Activated B cell treated with CpG ODN at 0.5 μM for 24 hours (primary cell): ENCODE results near the gene TEAD3. TPM values are rescaled to one million over a fixed set of nuclear protein-coding genes. Genes with fewer than 3 reads are reported as not detected.

Source experiments
- ATAC-seq: fragments of 200-7000 bp; cut with Tn5 transposase; one replicate; pipeline ENCODE4 v1.10.0; 2021; ENCODE audit warnings: low read depth, mild to moderate bottlenecking, moderate library complexity
- CTCF ChIA-PET: fragments of 350-600 bp; sonication (Branson Sonifier 250); formaldehyde crosslinking; loops from one replicate; lab custom pipeline; 2021; ENCODE audit warnings: antibody characterized with exemption; lab: Charles Lee
- POLR2A ChIA-PET: fragments of 350-600 bp; sonication (Branson Sonifier 250); formaldehyde crosslinking; loops from one replicate; lab custom pipeline; 2021; ENCODE audit warnings: antibody characterized with exemption; lab: Charles Lee
- DNase-seq: peaks from one replicate; pipeline ENCODE4 v3.0.0; 2022
- H3K27ac Mint-ChIP-seq: one replicate; pipeline ENCODE4 v1.8.0; 2020; ENCODE audit warnings: mixed read lengths
- H3K27me3 Mint-ChIP-seq: one replicate; pipeline ENCODE4 v1.8.0; 2021; ENCODE audit warnings: mixed read lengths
- H3K36me3 Mint-ChIP-seq: one replicate; pipeline ENCODE4 v1.8.0; 2021; ENCODE audit warnings: low read depth, mixed read lengths
- H3K4me1 Mint-ChIP-seq: one replicate; pipeline ENCODE4 v1.8.0; 2021; ENCODE audit warnings: mixed read lengths
- H3K4me3 Mint-ChIP-seq: one replicate; pipeline ENCODE4 v1.8.0; 2020; ENCODE audit warnings: mild to moderate bottlenecking, mixed read lengths
- H3K9me3 Mint-ChIP-seq: one replicate; pipeline ENCODE4 v1.8.0; 2020; ENCODE audit warnings: mixed read lengths
- intact Hi-C: fragments of 100-400 bp; cut with micrococcal nuclease; formaldehyde crosslinking; loops from one replicate; pipeline ENCODE4 v1.15.1; 2024
- total RNA-seq: library from RNA; stranded (reverse); gene quantifications from 2 replicates; pipeline ENCODE4 v1.2.3, GENCODE V29; 2022
- TF ChIP-seq, protein P1 (sequence below): fragments of 200-600 bp; IDR thresholded peaks from one replicate; pipeline ENCODE4 v1.8.0; 2022; ENCODE audit warnings: antibody characterized with exemption, mild to moderate bottlenecking

Gene TEAD3
- total RNA-seq, 1 donor from 2014 or later = 0.13 TPM

DNA sequence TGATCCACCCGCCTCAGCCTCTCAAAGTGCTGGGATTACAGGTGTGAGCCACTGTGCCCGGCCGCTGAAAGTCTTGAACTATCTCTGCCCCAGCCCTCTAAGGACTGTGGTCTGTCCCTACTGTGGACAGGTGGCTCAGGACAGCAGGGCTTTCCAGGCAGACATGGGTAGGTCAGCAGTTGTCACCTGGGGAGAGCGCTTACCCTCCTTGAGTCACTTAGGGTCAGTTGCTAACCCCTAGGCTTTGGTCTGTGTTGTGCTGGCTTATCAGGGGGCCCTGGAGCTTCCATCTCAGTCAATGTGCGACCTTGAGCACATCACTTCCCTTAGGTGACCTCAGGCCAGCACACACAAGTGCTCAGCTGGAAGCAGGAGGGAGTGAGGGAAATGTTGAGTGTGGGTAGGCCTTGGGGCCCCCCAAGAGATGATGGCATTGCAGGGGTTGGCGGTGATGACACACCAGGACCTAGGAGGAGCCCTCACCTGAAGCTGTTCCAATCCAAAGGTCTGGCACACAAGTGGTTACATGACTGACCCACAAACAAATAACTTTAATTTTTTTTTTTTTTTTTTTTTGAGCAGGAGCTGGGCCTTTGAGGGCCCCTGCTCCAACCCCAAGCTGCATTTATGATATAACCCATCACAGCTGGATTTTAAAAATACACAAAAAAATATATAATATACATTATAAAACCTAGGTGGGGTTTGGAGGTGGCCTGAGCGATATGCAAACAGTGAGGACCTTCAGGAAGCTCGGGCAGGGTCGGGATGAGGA, 23.6 kb downstream of the TEAD3 start:
- ChIA-PET POLR2A (interaction anchor here (0.6 to 3.0 kb wide), 13 partner anchors 8 to 1402 kb away, joined by 3 to 15 read pairs (median 5); partner anchors contain the start of genes FANCE, PPARD and TEAD3), CTCF (no interaction called here)
- H3K27ac Mint-ChIP-seq = peak overlapping the region; percentile 35
- H3K27me3 Mint-ChIP-seq = no peaks in the 10 kb centered on the region
- intact Hi-C loops = no loop called here
- TF ChIP-seq, protein P1, sequence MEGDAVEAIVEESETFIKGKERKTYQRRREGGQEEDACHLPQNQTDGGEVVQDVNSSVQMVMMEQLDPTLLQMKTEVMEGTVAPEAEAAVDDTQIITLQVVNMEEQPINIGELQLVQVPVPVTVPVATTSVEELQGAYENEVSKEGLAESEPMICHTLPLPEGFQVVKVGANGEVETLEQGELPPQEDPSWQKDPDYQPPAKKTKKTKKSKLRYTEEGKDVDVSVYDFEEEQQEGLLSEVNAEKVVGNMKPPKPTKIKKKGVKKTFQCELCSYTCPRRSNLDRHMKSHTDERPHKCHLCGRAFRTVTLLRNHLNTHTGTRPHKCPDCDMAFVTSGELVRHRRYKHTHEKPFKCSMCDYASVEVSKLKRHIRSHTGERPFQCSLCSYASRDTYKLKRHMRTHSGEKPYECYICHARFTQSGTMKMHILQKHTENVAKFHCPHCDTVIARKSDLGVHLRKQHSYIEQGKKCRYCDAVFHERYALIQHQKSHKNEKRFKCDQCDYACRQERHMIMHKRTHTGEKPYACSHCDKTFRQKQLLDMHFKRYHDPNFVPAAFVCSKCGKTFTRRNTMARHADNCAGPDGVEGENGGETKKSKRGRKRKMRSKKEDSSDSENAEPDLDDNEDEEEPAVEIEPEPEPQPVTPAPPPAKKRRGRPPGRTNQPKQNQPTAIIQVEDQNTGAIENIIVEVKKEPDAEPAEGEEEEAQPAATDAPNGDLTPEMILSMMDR = no peak
- ATAC-seq (no peak), DNase-seq (no peak)
- peaks cover 62% of the 10 kb centered on the region for H3K36me3 Mint-ChIP-seq
- peaks cover 38% of the 10 kb centered on the region for H3K4me1 Mint-ChIP-seq
- no peak overlapping the region for H3K4me3 Mint-ChIP-seq
- H3K9me3 Mint-ChIP-seq = no peaks in the 10 kb centered on the region

DNA sequence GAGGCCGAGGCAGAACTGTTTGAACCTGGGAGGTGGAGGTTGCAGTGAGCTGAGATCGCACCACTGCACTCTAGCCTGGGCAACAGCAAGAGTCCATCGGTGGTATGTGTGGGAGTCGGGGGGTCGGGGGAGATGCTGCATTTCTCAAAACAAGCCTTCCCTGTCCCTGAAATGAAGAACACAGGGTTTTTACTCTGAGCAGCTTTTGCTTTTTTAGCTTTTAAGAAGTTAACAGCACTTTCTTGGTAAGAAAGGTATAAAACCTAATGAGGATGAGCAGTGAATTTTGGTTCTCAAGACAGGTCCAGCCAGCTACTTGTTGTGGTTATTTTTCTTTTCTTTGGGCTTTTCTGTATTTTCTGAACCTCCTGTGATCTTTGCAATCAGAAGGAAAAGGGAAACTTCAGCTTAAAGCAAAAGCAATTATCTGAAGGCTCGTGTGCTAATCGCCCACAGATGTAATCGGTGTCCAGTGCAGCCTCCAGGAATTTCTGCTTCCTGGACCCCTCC, 25.0 kb downstream of the TEAD3 start:
- Mint-ChIP-seq H3K27me3 (no peaks in the 10 kb centered on the region), H3K36me3 (peaks cover 69% of the 10 kb centered on the region), H3K27ac (peak overlapping the region; percentile 60), H3K4me1 (peaks cover 50% of the 10 kb centered on the region), H3K4me3 (no peak overlapping the region), H3K9me3 (no peaks in the 10 kb centered on the region)
- CTCF ChIA-PET = interaction anchor here (2.1 kb wide), 1 partner anchor 9 kb away, joined by 5 read pairs; no protein-coding TSS in a partner anchor
- TF ChIP-seq, protein P1 = no peak
- intact Hi-C loops = no loop called here
- ATAC-seq (no peak), DNase-seq (no peak)
- POLR2A ChIA-PET = interaction anchor here (0.6 to 3.0 kb wide), 7 partner anchors 9 to 212 kb away, joined by 3 to 15 read pairs (median 6); partner anchors contain the start of genes PPARD, TEAD3 and ZNF76

DNA sequence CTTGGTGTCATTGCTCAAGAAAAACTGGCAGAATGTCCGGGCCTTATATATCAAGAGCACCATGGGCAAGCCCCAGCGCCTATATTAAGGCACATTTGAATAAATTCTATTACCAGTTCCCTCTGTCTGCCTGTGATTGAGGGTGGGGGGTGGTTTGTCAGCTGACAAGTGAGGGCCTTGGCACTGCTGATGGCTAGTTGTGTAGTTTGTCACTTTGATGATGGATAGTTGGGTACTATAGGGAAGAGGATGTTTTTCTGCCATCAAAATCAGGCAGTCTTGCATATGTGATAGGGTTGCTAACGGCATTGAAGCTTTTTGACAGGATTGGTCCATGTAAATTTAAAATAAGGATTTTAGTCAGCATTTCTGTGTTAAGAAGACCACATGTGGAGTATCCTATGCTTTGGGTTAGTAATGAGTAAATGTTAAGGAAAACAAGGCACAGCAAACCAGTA, 26.2 kb downstream of the TEAD3 start:
- no peak for DNase-seq
- peak overlapping the region; percentile 96 for H3K4me3 Mint-ChIP-seq
- peak overlapping the region; percentile 98 for H3K27ac Mint-ChIP-seq
- intact Hi-C loops = no loop called here
- ChIA-PET CTCF (interaction anchor here (0.6 to 2.1 kb wide), 4 partner anchors 10 to 266 kb away, joined by 3 to 5 read pairs (median 4); partner anchors contain the start of gene ARMC12), POLR2A (interaction anchor here (0.6 to 3.0 kb wide), 8 partner anchors 10 to 910 kb away, joined by 3 to 15 read pairs (median 4); partner anchors contain the start of genes TEAD3 and ZNF76)
- no peaks in the 10 kb centered on the region for H3K9me3 Mint-ChIP-seq
- peaks cover 50% of the 10 kb centered on the region for H3K4me1 Mint-ChIP-seq
- TF ChIP-seq, protein P1 = no peak
- ATAC-seq = peak; percentile 13
- H3K36me3 Mint-ChIP-seq = peaks cover 76% of the 10 kb centered on the region
- no peaks in the 10 kb centered on the region for H3K27me3 Mint-ChIP-seq

DNA sequence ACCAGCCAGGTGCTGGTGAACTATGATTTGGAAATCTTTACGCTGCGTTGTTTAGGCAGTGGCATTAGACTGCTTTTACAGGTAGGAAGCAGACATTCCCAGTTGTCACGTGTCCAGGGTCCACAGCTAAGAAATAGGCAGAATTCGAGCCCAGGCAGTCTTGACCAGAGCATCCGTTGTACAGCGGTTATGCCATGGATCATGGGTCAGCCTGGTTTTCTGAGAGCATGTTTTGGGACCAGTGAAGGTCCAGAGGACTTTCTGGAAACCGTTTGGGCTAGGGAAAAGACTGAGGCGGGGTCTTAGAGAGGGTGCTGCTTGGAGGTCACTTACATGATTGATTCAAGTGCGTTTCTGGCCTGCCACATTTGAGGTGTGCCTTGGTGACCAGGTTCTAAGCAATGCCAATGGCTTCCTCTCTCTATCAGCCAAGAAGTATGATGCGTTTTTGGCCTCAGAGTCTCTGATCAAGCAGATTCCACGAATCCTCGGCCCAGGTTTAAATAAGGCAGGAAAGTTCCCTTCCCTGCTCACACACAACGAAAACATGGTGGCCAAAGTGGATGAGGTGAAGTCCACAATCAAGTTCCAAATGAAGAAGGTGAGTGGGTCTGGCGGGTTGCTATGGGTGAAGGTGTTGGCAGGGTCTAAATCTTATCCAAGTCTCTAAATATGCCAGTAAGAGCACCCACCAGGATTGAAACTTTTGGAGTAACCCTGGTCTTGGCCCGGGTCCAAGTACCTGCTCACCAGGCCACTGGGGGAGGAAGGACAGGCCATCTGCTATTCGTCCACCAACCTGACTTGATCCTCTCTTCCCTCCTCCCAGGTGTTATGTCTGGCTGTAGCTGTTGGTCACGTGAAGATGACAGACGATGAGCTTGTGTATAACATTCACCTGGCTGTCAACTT, 26.9 kb downstream of the TEAD3 start:
- CTCF ChIA-PET = interaction anchor here (1.0 to 2.6 kb wide), 4 partner anchors 11 to 266 kb away, joined by 4 to 18 read pairs (median 4); partner anchors contain the start of genes ARMC12 and DEF6
- intact Hi-C loops = loop anchor here (2.0 to 5.0 kb wide), 2 partner anchors 267 to 1683 kb away; partner anchors contain the start of genes ARMC12 and LEMD2
- TF ChIP-seq, protein P1 = no peak
- H3K4me1 Mint-ChIP-seq = peaks cover 50% of the 10 kb centered on the region
- H3K27me3 Mint-ChIP-seq = no peaks in the 10 kb centered on the region
- H3K9me3 Mint-ChIP-seq = no peaks in the 10 kb centered on the region
- H3K27ac Mint-ChIP-seq = peak overlapping the region; percentile 98
- H3K4me3 Mint-ChIP-seq = peak overlapping the region; percentile 96
- POLR2A ChIA-PET = interaction anchor here (0.6 to 3.4 kb wide), 14 partner anchors 19 to 910 kb away, joined by 3 to 20 read pairs (median 5); partner anchors contain the start of genes FANCE, TEAD3 and ZNF76
- DNase-seq (no peak), ATAC-seq (no peak)
- H3K36me3 Mint-ChIP-seq = peaks cover 79% of the 10 kb centered on the region
